HepG2 (cell line): Measurements from ENCODE around the gene ATAD3C. TPM values are rescaled to one million over a fixed set of nuclear protein-coding genes. Genes with fewer than 3 reads are reported as not detected.
A peak's percentile ranks its signal among the peaks of the same experiment; 100 is the strongest.

Experiments
- CBFB ChIP-seq: sonication (generic); formaldehyde crosslinking; IDR thresholded peaks from 2 replicates; pipeline ENCODE4 v1.4.0; 2020; ENCODE audit warnings: missing genetic modification reagents
- FOXA1 ChIP-seq, 2 experiments: fragments of 450-650 bp in 1 of 2; sonication (generic) in 1 of 2; formaldehyde crosslinking in 1 of 2; IDR thresholded peaks; 2 replicates each; pipeline versions ENCODE4 v1.4.0 to v1.6.1; 2016 to 2020; ENCODE audit warnings: missing genetic modification reagents in 1 of 2
- HCFC1 ChIP-seq: fragments of 150-350 bp; IDR thresholded peaks from 2 replicates; pipeline ENCODE4 v1.6.1; 2014; ENCODE audit warnings: low read depth, low read length
- HHEX ChIP-seq: IDR thresholded peaks from 2 replicates; pipeline ENCODE4 v1.6.1; 2016; ENCODE audit warnings: control low read depth
- MIER3 ChIP-seq: IDR thresholded peaks from 2 replicates; pipeline ENCODE4 v1.6.1; 2016; ENCODE audit warnings: missing compliant biosample characterization, borderline replicate concordance
- MTF2 ChIP-seq: sonication (generic); formaldehyde crosslinking; IDR thresholded peaks from 2 replicates; pipeline ENCODE4 v1.5.0; 2020; ENCODE audit warnings: missing genetic modification reagents, borderline replicate concordance
- NFE2 ChIP-seq: sonication (generic); formaldehyde crosslinking; IDR thresholded peaks from 2 replicates; pipeline ENCODE4 v1.4.0; 2020; ENCODE audit warnings: missing genetic modification reagents
- NFKB2 ChIP-seq: sonication (generic); formaldehyde crosslinking; IDR thresholded peaks from 2 replicates; pipeline ENCODE4 v1.4.0; 2020; ENCODE audit warnings: missing genetic modification reagents, borderline replicate concordance
- NPAS2 ChIP-seq: sonication (generic); formaldehyde crosslinking; IDR thresholded peaks from 2 replicates; pipeline ENCODE4 v1.8.0; 2022; ENCODE audit warnings: mild to moderate bottlenecking, missing genetic modification reagents, borderline replicate concordance
- SSRP1 ChIP-seq: IDR thresholded peaks from 2 replicates; pipeline ENCODE4 v1.6.1; 2016; ENCODE audit warnings: control low read depth
- STAG1 ChIP-seq: sonication (generic); formaldehyde crosslinking; IDR thresholded peaks from 2 replicates; pipeline ENCODE4 v1.4.0; 2020; ENCODE audit warnings: missing genetic modification reagents
- XRCC5 ChIP-seq: fragments of 200-400 bp; formaldehyde crosslinking; optimal IDR thresholded peaks from 2 replicates; pipeline ENCODE3; 2017; ENCODE audit warnings: mild to moderate bottlenecking, low read length
- ZFAT ChIP-seq: sonication (generic); formaldehyde crosslinking; conservative IDR thresholded peaks from 2 replicates; pipeline ENCODE4 v1.8.1; 2023; ENCODE audit warnings: missing genetic modification reagents, inconsistent platforms
- ZFP90 ChIP-seq: sonication (generic); formaldehyde crosslinking; IDR thresholded peaks from 2 replicates; pipeline ENCODE4 v1.8.0; 2022; ENCODE audit warnings: missing genetic modification reagents, mild to moderate bottlenecking, inconsistent platforms, borderline replicate concordance
- ZNF296 ChIP-seq: sonication (generic); formaldehyde crosslinking; conservative IDR thresholded peaks from 2 replicates; pipeline ENCODE4 v1.5.0; 2020; ENCODE audit warnings: mild to moderate bottlenecking, missing genetic modification reagents
- ZNF501 ChIP-seq: sonication (generic); formaldehyde crosslinking; IDR thresholded peaks from 2 replicates; pipeline ENCODE4 v1.5.1; 2020; ENCODE audit warnings: mild to moderate bottlenecking, moderate library complexity, missing genetic modification reagents
- ZNF816 ChIP-seq: sonication (generic); formaldehyde crosslinking; IDR thresholded peaks from 2 replicates; pipeline ENCODE4 v1.8.0; 2022; ENCODE audit warnings: missing genetic modification reagents, mild to moderate bottlenecking, borderline replicate concordance
- polyA plus RNA-seq, 8 experiments: library from polyadenylated mRNA; depleted of rRNA in 3 of 8; stranded (reverse) in 7 of 8; unstranded in 1 of 8; fragments of >200 nt; fragmentation: Illumina TruSeq in 4 of 8; extraction: Trizol in 4 of 8; gene quantifications; 2 replicates each; pipeline versions ENCODE4 v1.2.1 to v1.2.3, GENCODE V29; 2011 to 2016; ENCODE audit warnings: low read depth in 4 of 8, missing spikeins in 1 of 8, mixed read lengths in 1 of 8; ENCODE audit not compliant: insufficient read depth in 1 of 8
- total RNA-seq, 5 experiments: library from RNA; depleted of rRNA; stranded (reverse); fragments of >200 nt; fragmentation: Illumina TruSeq; extraction: Trizol; gene quantifications; 2 replicates each; pipeline ENCODE4 v1.2.3, GENCODE V29; 2016; ENCODE audit warnings: low read depth in 1 of 5
- TF ChIP-seq, protein P1 (sequence below): sonication (generic); formaldehyde crosslinking; IDR thresholded peaks from 2 replicates; pipeline ENCODE4 v1.4.0; 2020; ENCODE audit warnings: missing genetic modification reagents
- TF ChIP-seq, protein P2 (sequence below), 2 experiments: sonication (generic) in 1 of 2; formaldehyde crosslinking in 1 of 2; IDR thresholded peaks; 2 replicates each; pipeline versions ENCODE4 v1.4.0 to v1.6.1; 2016 to 2020; ENCODE audit warnings: borderline replicate concordance in 1 of 2, low read depth in 1 of 2, mild to moderate bottlenecking in 1 of 2, missing genetic modification reagents in 1 of 2
- TF ChIP-seq, protein P3 (sequence below): sonication (generic); formaldehyde crosslinking; IDR thresholded peaks from 2 replicates; pipeline ENCODE4 v1.5.1; 2020; ENCODE audit warnings: mild to moderate bottlenecking, moderate library complexity, missing genetic modification reagents
- TF ChIP-seq, protein P4 (sequence below): IDR thresholded peaks from 2 replicates; pipeline ENCODE4 v1.6.1; 2016; ENCODE audit warnings: low read depth, control low read depth

Gene ATAD3C
- total and polyA plus RNA-seq, 2 of the 13 experiments (the other 11 are each of a cell fraction or from before 2014, with no cell fraction given) = 2.4 to 3.2 TPM

DNA sequence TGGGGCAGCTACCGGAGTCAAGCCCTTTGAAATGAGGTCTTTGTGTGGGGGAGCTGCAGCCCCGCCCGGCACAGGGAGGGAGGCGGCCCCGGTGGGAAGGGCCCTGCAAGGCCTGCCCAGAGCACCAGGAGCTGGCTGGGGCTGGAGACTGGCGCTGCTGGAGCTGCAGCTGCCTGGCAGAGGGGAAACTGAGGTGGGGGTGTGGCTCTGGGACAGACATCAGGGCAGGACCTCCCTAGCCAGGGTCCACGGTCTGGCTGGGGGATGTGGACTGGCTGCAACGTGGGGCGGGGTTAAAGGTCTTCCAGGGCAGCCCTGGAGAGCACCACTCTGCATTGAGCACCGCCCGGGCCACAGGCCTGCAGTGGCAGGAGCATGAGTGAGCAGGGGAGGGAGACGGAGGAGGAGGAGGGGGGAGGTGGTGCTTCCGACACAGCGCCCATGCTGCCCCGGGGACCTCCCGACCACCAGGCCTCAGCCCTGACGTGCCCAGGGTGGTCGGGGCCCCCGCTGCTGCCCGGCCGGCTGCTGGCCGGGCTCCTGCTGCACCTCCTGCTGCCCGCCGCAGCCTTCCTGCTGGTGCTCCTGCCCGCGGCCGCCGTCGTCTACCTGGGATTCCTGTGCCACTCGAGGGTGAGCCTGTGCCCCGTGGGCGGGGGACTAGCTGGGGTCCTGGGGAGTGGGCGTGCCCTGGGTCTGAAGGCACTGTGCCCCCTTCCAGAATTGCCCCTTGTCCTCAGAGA is 23.6 kb upstream of the ATAD3C start (continued):
- TF ChIP-seq NFKB2 (0 out of 2 replicates have a peak, but pooled peaks have one; percentile 7), STAG1 (CRISPR knock-in tag) (no peak), ZFP90 (CRISPR knock-in tag) (no peak), HHEX (CRISPR knock-in tag) (no peak), XRCC5 (peak; percentile 48), ZNF296 (CRISPR knock-in tag) (no peak), NPAS2 (CRISPR knock-in tag) (no peak), ZNF816 (CRISPR knock-in tag) (no peak), HCFC1 (no peak), MTF2 (CRISPR knock-in tag) (0 out of 2 replicates have a peak, but pooled peaks have one; percentile 45), ZNF501 (CRISPR knock-in tag) (0 out of 2 replicates have a peak, but pooled peaks have one; percentile 36), ZFAT (CRISPR knock-in tag) (no peak), FOXA1 (IDR thresholded peaks at IDR 0.05) (no peak), FOXA1 (CRISPR knock-in tag; IDR thresholded peaks at IDR 0.05) (no peak), NFE2 (CRISPR knock-in tag) (no peak), SSRP1 (CRISPR knock-in tag) (no peak), MIER3 (CRISPR knock-in tag) (no peak), CBFB (CRISPR knock-in tag) (no peak)
- TF ChIP-seq, protein P1, sequence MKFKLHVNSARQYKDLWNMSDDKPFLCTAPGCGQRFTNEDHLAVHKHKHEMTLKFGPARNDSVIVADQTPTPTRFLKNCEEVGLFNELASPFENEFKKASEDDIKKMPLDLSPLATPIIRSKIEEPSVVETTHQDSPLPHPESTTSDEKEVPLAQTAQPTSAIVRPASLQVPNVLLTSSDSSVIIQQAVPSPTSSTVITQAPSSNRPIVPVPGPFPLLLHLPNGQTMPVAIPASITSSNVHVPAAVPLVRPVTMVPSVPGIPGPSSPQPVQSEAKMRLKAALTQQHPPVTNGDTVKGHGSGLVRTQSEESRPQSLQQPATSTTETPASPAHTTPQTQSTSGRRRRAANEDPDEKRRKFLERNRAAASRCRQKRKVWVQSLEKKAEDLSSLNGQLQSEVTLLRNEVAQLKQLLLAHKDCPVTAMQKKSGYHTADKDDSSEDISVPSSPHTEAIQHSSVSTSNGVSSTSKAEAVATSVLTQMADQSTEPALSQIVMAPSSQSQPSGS (CRISPR knock-in tag) = no peak
- TF ChIP-seq, protein P2, sequence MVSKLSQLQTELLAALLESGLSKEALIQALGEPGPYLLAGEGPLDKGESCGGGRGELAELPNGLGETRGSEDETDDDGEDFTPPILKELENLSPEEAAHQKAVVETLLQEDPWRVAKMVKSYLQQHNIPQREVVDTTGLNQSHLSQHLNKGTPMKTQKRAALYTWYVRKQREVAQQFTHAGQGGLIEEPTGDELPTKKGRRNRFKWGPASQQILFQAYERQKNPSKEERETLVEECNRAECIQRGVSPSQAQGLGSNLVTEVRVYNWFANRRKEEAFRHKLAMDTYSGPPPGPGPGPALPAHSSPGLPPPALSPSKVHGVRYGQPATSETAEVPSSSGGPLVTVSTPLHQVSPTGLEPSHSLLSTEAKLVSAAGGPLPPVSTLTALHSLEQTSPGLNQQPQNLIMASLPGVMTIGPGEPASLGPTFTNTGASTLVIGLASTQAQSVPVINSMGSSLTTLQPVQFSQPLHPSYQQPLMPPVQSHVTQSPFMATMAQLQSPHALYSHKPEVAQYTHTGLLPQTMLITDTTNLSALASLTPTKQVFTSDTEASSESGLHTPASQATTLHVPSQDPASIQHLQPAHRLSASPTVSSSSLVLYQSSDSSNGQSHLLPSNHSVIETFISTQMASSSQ (IDR thresholded peaks at IDR 0.05; ENCODE audit: low read depth) = no peak
- TF ChIP-seq, protein P2 (CRISPR knock-in tag; IDR thresholded peaks at IDR 0.05; ENCODE audit: borderline replicate concordance) = peak; percentile 43; the same call in 1 of the 2 replicates
- TF ChIP-seq, protein P3, sequence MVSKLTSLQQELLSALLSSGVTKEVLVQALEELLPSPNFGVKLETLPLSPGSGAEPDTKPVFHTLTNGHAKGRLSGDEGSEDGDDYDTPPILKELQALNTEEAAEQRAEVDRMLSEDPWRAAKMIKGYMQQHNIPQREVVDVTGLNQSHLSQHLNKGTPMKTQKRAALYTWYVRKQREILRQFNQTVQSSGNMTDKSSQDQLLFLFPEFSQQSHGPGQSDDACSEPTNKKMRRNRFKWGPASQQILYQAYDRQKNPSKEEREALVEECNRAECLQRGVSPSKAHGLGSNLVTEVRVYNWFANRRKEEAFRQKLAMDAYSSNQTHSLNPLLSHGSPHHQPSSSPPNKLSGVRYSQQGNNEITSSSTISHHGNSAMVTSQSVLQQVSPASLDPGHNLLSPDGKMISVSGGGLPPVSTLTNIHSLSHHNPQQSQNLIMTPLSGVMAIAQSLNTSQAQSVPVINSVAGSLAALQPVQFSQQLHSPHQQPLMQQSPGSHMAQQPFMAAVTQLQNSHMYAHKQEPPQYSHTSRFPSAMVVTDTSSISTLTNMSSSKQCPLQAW = no peak
- TF ChIP-seq, protein P4, sequence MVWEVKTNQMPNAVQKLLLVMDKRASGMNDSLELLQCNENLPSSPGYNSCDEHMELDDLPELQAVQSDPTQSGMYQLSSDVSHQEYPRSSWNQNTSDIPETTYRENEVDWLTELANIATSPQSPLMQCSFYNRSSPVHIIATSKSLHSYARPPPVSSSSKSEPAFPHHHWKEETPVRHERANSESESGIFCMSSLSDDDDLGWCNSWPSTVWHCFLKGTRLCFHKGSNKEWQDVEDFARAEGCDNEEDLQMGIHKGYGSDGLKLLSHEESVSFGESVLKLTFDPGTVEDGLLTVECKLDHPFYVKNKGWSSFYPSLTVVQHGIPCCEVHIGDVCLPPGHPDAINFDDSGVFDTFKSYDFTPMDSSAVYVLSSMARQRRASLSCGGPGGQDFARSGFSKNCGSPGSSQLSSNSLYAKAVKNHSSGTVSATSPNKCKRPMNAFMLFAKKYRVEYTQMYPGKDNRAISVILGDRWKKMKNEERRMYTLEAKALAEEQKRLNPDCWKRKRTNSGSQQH (CRISPR knock-in tag) = peak; percentile 22; the same call in 1 of the 2 replicates
